Measurements from ENCODE around the gene TXNRD3. TPM values are rescaled to one million over a fixed set of nuclear protein-coding genes. Genes with fewer than 3 reads are reported as not detected.

TXNRD3 gene
- total RNA-seq, 2 donors from 2014 or later = 10.6 to 13.5 TPM

- intact Hi-C loops (cut with DNase I) = no loop called here
- Histone ChIP-seq H3K27me3 (no peaks in the 10 kb centered on the region), H3K9me3 (no peaks in the 10 kb centered on the region), H3K4me1 (no peaks in the 10 kb centered on the region), H3K4me3 (no peak overlapping the region), H3K36me3 (replicated peaks in 1 of 2; ENCODE audit: insufficient read depth in 1 of 2, low read depth in 2 of 2) (no peaks in the 10 kb centered on the region), H3K27ac (no peak overlapping the region)
- ATAC-seq = no peak
- WGBS, 2 donors = 86 to 88% methylated on average over 9 to 13 of the region's 13 CpGs
- DNase-seq = no peak
- no peak for TF ChIP-seq POLR2A (IDR thresholded peaks at IDR 0.05)
- TF ChIP-seq, protein P1, sequence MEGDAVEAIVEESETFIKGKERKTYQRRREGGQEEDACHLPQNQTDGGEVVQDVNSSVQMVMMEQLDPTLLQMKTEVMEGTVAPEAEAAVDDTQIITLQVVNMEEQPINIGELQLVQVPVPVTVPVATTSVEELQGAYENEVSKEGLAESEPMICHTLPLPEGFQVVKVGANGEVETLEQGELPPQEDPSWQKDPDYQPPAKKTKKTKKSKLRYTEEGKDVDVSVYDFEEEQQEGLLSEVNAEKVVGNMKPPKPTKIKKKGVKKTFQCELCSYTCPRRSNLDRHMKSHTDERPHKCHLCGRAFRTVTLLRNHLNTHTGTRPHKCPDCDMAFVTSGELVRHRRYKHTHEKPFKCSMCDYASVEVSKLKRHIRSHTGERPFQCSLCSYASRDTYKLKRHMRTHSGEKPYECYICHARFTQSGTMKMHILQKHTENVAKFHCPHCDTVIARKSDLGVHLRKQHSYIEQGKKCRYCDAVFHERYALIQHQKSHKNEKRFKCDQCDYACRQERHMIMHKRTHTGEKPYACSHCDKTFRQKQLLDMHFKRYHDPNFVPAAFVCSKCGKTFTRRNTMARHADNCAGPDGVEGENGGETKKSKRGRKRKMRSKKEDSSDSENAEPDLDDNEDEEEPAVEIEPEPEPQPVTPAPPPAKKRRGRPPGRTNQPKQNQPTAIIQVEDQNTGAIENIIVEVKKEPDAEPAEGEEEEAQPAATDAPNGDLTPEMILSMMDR (IDR thresholded peaks at IDR 0.05) = no peak
Measured at GRCh38 chr3:126668450-126669401, 13.8 kb upstream of the TXNRD3 start.

DNA sequence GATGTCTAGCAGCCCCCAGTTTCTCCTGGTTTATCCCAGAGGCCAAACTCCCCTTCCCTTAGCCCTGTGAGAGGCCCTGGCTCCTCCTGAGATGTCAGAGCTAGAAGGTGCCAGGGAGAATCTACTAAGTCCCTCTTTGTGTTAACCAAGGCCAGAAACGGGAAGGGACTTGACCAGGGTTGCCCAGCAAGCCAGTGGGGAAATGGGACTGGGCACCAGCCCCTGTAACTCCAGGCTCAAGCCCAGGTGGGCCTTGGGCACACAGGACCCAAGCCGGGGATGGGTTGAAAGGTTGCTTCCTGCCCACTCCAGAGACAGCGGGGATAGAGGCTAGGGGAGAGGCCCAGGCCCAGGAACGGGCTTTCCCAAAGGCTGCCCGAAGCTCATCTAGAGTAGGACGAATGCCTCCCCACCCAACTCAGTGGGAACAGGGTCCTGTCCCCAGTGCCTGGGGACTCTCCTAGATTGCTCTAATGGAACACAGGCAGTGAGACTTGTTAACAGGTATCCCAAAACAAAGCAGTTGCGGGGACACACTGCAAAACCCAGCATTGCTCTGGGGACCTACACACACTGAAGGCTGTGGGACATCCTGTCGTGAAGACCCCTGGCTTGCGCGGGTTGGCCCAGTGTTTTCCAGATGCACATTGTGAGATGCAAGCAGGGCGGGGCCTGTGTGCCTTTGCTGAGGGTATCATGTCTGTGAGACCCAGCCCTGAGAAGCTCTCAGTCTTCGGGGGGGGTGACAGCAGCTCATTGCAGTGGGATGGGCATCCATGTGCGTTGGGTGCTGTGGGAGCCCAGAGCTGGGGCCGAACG lies 12.9 kb upstream of the TXNRD3 start:
- intact Hi-C loops (cut with DNase I) = no loop called here
- 79% methylated on average over 7 to 15 of the region's 15 CpGs for WGBS, 2 donors
- no peaks in the 10 kb centered on the region for H3K9me3 ChIP-seq
- no peaks in the 10 kb centered on the region for H3K27me3 ChIP-seq
- TF ChIP-seq, protein P1 (IDR thresholded peaks at IDR 0.05) = no peak
- TF ChIP-seq POLR2A (IDR thresholded peaks at IDR 0.05) = no peak
- ATAC-seq = no peak
- H3K4me3 ChIP-seq = no peak overlapping the region
- DNase-seq = no peak
- H3K27ac ChIP-seq = no peak overlapping the region
- H3K36me3 ChIP-seq (replicated peaks in 1 of 2; ENCODE audit: insufficient read depth in 1 of 2, low read depth in 2 of 2) = no peaks in the 10 kb centered on the region
- no peaks in the 10 kb centered on the region for H3K4me1 ChIP-seq

DNA sequence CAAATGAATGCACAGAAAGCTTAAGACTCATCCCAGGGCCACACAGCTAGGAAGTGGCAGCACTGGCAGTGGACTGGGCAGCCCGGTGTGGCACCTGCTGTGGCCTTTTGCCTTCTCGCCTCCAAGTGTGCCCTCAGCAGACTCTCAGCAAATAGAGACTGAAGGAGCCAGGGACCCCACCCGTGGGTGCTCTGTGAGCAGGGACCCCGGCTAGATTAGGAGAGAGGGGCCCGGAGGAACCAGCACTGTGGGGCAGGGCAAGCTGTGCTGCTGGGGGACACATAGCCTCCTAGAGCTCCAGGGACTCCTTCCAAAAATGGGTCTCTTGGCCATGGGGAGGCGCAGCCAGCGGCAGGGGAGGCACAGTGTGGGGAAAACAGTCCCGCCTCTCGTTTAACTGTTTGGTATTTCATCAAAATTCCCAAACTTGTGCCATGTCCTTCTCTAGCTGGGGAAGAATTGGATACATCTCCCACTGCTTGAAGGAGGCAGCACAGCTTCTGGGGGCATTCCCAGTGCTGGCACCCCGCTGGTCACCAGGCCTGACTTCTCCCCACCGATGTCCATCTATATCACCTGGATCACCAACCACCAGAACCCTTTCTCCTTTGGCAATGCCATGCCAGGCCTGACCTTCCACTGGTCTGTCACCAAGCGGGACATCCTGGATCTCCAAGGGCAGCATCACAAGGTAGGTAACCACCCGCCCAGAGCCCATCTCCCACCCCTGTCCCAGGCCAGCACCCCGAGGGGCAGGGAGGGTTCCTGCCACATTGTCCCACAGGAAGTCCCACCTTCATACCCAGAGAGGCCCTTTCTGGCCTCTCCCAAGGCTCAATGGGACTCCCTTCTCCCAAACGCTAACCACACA lies 12.0 kb upstream of the TXNRD3 start:
- WGBS, 2 donors = 73 to 84% methylated on average over 13 to 14 of the region's 15 CpGs
- intact Hi-C loops (cut with DNase I) = no loop called here
- H3K4me1 ChIP-seq = no peaks in the 10 kb centered on the region

More for the DNA sequence above, 12.0 kb upstream of the TXNRD3 start:
- TF ChIP-seq POLR2A (IDR thresholded peaks at IDR 0.05) = no peak
- TF ChIP-seq, protein P1 (IDR thresholded peaks at IDR 0.05) = no peak
- H3K9me3 ChIP-seq = no peaks in the 10 kb centered on the region
- no peaks in the 10 kb centered on the region for H3K36me3 ChIP-seq (replicated peaks in 1 of 2; ENCODE audit: insufficient read depth in 1 of 2, low read depth in 2 of 2)
- DNase-seq (no peak), ATAC-seq (no peak)
- no peak overlapping the region for H3K27ac ChIP-seq
- no peaks in the 10 kb centered on the region for H3K27me3 ChIP-seq
- H3K4me3 ChIP-seq = no peak overlapping the region
